ENCODE data around the gene PLA2G4A.

DNA sequence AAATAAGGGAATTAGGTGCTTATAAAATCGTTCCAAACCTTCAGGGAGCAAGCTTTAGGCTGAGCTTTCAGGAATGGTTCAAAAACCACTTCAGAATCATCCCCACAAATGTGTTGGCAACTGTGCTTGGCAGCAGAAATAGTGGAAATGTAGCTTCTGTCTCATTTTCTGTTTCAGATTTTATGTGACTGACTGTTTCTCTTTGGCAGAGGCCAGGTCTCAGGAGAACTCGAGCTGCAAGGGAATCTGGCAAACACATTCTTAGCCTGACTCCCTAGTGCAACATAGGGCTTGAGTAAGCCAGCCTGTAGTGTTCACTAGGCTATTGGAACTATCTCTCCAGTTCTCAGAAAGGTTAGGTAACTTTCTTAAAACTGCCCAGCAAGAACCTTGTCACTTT is 128.6 kb downstream of the PLA2G4A start:
- TF ChIP-seq CTCF (IDR thresholded peaks at IDR 0.05): no peak
- no peak for TF ChIP-seq POLR2A (IDR thresholded peaks at IDR 0.05)

All from esophagus squamous epithelium (tissue), 4 donors.